ENCODE measurements around the gene CUL5.

- TF ChIP-seq POLR2A (IDR thresholded peaks at IDR 0.05; ENCODE audit: low read depth, low read length) (no peak), PAX5 (IDR thresholded peaks at IDR 0.05; ENCODE audit: insufficient read depth, low read length, severe bottlenecking) (no peak)
Observed at GRCh38 chr11:108037211-108037610, 28.5 kb downstream of the CUL5 start.
